ENCODE results near the gene OR11H12.
"Not testable (repeated sequence)": the region's sequence is repeated elsewhere in the genome, so short reads cannot be mapped to it uniquely, and the experiment has no call there.

OR11H12 gene, protein sequence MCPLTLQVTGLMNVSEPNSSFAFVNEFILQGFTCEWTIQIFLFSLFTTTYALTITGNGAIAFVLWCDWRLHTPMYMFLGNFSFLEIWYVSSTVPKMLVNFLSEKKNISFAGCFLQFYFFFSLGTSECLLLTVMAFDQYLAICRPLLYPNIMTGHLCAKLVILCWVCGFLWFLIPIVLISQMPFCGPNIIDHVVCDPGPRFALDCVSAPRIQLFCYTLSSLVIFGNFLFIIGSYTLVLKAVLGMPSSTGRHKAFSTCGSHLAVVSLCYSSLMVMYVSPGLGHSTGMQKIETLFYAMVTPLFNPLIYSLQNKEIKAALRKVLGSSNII

DNA sequence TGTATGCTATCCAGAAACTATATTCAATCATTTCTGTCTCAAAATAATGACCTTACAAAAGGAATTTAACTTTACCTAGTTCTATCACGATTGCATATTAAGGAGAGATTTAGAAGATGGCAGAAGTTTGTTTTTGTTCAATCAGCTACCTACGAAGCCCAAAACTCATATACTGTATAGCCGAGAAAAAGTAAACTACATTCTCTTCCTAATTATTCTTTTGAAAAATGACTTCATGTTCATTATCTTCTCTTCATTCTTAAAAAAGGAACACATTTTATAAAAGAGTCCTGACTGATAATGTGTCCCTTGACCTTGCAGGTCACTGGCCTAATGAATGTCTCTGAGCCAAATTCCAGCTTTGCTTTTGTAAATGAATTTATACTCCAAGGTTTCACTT, at the start of gene OR11H12:
Gene OR11H12, plus strand, starts transcription at position 301 of the 400 bp plus-strand sequence. Its CDS starts 0 bp downstream, at position 301.
- not testable (repeated sequence) for H3K4me3 ChIP-seq (ENCODE audit: low read depth, low read length); DNase-seq (ENCODE audit: low read depth)

DNA sequence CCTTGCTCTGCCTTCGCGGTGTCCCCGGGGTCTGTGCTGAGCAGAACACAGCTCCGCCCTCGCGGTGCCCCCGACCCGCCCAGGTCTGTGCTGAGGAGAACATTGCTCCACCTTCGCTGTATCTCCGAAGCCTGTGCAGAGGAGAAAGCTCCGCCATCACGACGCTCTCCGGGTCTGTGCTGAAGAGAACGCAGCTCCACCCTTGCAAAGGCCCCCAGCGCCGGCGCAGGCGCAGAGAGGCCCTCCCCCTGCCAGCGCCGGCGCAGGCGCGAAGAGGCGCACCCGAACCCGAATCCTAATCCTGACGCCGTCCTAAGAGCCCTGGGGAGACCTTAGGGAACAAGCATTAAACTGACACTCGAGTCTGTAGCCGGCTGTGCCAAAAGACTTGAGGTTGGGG, 18.0 kb upstream of the OR11H12 start:
- not testable (repeated sequence) for DNase-seq (ENCODE audit: low read depth); H3K4me3 ChIP-seq (ENCODE audit: low read depth, low read length)

DNA sequence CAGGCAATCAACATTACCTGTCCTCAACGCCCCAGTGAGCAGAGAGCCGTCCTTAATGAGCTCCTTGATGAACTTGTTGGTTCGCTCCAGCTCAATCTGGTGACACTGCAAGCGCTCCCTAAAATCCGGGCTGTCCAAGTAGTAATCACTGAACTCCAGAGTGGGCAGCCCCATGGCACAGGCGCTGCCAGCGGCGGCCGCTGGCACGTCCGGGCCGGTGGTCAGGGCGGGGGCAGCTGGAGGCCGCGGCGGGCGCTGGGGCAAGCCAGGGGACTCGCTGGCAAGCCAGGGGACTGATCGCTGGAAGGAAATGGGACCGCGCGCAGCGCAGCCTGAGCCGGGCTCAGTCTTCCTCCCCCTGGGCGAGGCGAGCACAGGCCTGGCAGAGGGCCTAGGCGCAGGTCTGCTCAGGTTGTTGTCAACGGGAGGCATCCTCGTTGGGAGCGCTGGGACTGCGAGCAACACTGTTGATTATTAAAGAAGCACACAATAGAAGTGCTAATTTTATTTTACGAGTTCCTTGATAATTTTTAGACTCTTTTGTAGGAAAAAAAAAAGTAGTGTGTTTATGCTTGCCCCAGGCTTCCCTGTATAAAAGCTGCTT, 25.8 kb downstream of the OR11H12 start:
- not testable (repeated sequence) for H3K4me3 ChIP-seq (ENCODE audit: low read depth, low read length); DNase-seq (ENCODE audit: low read depth)

DNA sequence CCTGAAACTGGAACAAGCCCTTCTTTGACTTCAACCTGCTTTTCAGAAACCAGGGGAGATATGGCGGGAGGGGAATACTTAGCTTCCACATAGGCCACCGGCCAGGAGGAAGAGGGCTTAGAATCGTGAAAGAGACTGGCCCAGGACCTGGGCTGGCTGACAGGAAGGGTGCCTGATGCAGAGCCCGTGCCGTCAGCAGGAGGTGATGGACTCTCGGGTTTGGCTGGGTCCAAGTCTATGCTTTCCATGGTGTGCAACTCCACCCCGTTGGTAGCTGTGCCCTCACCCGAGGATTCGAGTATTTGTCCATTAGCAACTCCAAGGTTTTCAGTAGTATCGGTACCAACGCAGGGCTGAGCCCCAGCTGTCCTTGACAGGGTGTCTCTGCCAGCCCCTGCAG, 35.1 kb downstream of the OR11H12 start:
- DNase-seq (ENCODE audit: low read depth); H3K4me3 ChIP-seq (ENCODE audit: low read depth, low read length): not testable (repeated sequence)

DNA sequence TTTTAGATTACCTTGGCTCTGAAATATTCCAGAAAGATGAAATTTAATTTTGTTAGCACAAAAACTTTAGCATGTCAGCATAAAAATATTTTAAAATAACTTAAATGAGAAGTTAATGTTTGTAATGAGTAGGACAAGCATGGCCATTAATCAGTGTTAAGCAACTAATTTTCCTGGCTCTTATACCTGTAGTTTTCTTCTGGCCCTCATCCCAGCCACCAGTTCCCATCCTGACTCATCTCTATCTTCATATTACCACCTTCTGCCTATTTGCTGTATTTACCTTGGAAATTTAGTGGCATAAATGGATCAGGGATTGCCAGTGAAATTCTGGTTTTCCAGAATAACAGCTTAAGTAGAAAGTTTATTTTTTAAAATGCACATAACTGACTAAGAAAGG, 37.1 kb downstream of the OR11H12 start:
- not testable (repeated sequence) for H3K4me3 ChIP-seq (ENCODE audit: low read depth, low read length); DNase-seq (ENCODE audit: low read depth)

DNA sequence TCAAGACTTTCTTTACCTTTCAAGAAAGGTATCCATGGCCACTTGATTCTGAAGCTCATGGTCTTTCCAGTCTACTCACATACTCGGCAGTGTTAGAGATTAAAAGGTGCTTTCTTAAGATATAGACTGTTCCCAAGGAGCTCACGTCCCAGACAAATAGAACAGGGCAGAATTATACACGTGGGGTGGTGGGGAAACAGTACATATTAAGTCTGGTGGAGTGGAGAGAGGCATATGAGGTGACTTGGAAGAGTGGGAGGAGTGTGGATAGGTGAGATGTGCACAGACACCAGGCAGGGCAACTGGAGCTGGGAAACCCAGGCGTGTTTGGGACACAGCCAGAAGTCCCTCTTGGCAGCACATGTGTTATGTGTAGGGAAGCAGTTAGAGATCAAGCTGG, 37.9 kb downstream of the OR11H12 start:
- DNase-seq (ENCODE audit: low read depth); H3K4me3 ChIP-seq (ENCODE audit: low read depth, low read length): not testable (repeated sequence)

DNA sequence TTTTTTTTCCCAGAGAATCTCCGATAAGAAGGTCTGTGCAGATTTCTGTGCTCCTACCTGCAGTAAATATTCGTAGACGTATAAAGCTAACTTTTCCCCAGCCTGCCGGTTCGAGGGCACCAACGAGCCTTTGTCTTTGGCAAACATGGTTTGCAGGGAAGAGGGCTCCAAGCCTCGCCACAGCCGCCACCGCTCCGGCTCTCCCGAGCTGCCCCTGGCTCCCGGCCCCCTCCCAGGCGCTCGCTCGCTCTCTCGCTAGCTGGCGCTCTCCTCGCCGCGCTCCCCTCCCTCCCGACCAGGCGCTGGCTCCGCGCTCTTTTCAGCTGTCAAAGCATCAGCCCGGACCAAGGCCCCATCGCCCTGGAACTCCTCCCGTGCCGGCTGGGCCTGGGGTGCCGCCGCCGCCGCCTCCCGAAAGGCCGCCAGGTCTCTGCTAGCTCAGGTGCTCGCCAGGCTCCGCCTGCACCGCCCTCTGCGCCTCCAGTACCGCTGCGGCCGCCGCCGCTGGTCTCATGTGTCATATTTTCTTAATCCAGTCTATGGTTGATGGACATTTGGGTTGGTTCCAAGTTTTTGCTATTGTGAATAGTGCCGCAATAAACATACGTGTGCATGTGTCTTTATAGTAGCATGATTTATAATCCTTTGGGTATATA, 45.3 kb downstream of the OR11H12 start:
- not testable (repeated sequence) for DNase-seq (ENCODE audit: low read depth); H3K4me3 ChIP-seq (ENCODE audit: low read depth, low read length)
